GM12878 (cell line): ENCODE measurements around the gene GPC5. TPM values are rescaled to one million over a fixed set of nuclear protein-coding genes. Genes with fewer than 3 reads are reported as not detected.
A peak's percentile ranks its signal among the peaks of the same experiment; 100 is the strongest.

Source experiments
- ATAC-seq: fragments of 200-7000 bp; cut with Tn5 transposase; 3 replicates; pipeline ENCODE4 v1.9.1; 2020; ENCODE audit warnings: mild to moderate bottlenecking, moderate library complexity
- BruUV-seq: library from RNA; stranded (reverse); fragments of 400-500 nt; replicated peaks from 2 replicates; lab custom pipeline; 2021; lab: Mats Ljungman, UMichigan
- CTCF ChIA-PET: fragments of 300-600 bp; sonication (Branson Sonifier 250); formaldehyde crosslinking; extraction: SDS; loops from one replicate; lab custom pipeline; 2021; ENCODE audit warnings: inconsistent platforms; lab: Yijun Ruan, JAX
- POLR2A ChIA-PET: fragments of 350-600 bp; formaldehyde crosslinking; extraction: SDS; loops from one replicate; lab custom pipeline; 2021; ENCODE audit warnings: inconsistent platforms; lab: Charles Lee
- RAD21 ChIA-PET: fragments of 300-600 bp; sonication (Branson Sonifier 250); formaldehyde crosslinking; loops from one replicate; lab custom pipeline; 2023; ENCODE audit warnings: antibody characterized with exemption; ENCODE audit not compliant: unreplicated experiment; lab: Charles Lee
- SMC1A ChIA-PET: fragments of 300-600 bp; sonication (Branson Sonifier 250); formaldehyde crosslinking; loops from one replicate; lab custom pipeline; 2023; ENCODE audit not compliant: unreplicated experiment, uncharacterized antibody; lab: Charles Lee
- DNase-seq: peaks from one replicate; pipeline ENCODE4 v3.0.0-alpha.2; 2011; ENCODE audit warnings: low read depth, low spot score
- FAIRE-seq: peaks from 3 replicates; lab custom pipeline; 2011; peaks lifted over from hg19 to GRCh38; lab: Jason Lieb, UNC
- H2AFZ ChIP-seq: 2 replicates; pipeline ENCODE4 v1.6.0; 2011; ENCODE audit warnings: low read depth, low read length, control low read depth; ENCODE audit not compliant: control insufficient read depth
- H3K27ac ChIP-seq: 2 replicates; pipeline ENCODE4 v1.5.1; 2011; ENCODE audit warnings: control low read depth; ENCODE audit not compliant: control insufficient read depth, insufficient read depth
- H3K27me3 ChIP-seq, 2 experiments: replicated peaks in 1 of 2; 2 replicates each; pipeline versions ENCODE4 v1.6.0 to v1.6.1; 2011; ENCODE audit warnings: low read length in 1 of 2; ENCODE audit not compliant: control insufficient read depth in 2 of 2, insufficient read depth in 2 of 2
- H3K36me3 ChIP-seq, 2 experiments: 2 replicates each; pipeline ENCODE4 v1.5.1; 2011; ENCODE audit warnings: low read length in 1 of 2; ENCODE audit not compliant: control insufficient read depth in 2 of 2, insufficient read depth in 2 of 2
- H3K4me1 ChIP-seq: 2 replicates; pipeline ENCODE4 v1.6.1; 2011; ENCODE audit warnings: mild to moderate bottlenecking, low read length, moderate library complexity, mixed read lengths; ENCODE audit not compliant: control insufficient read depth, insufficient read depth
- H3K4me2 ChIP-seq: 2 replicates; pipeline ENCODE4 v1.6.0; 2011; ENCODE audit warnings: control low read depth; ENCODE audit not compliant: control insufficient read depth, insufficient read depth
- H3K4me3 ChIP-seq: fragments of 200-600 bp; sonication (generic); 2 replicates; pipeline ENCODE4 v1.5.1; 2016
- H3K79me2 ChIP-seq: 2 replicates; pipeline ENCODE4 v1.6.0; 2011; ENCODE audit warnings: low read length; ENCODE audit not compliant: control insufficient read depth, insufficient read depth
- H3K9ac ChIP-seq: 2 replicates; pipeline ENCODE4 v1.8.0; 2011; ENCODE audit warnings: low read length, control low read depth, mixed read lengths; ENCODE audit not compliant: control insufficient read depth, insufficient read depth
- H3K9me3 ChIP-seq: replicated peaks from 3 replicates; pipeline ENCODE4 v1.5.1; 2011; ENCODE audit warnings: mild to moderate bottlenecking, low read length; ENCODE audit not compliant: control insufficient read depth, insufficient read depth
- H4K20me1 ChIP-seq: 2 replicates; pipeline ENCODE4 v1.6.0; 2011; ENCODE audit not compliant: control insufficient read depth, insufficient read depth
- ATF2 ChIP-seq: IDR thresholded peaks from 2 replicates; pipeline ENCODE4 v1.6.1; 2012; ENCODE audit warnings: low read length, inconsistent platforms
- BCLAF1 ChIP-seq: fragments of 450-650 bp; IDR thresholded peaks from 2 replicates; pipeline ENCODE4 v1.6.1; 2017; ENCODE audit warnings: antibody characterized with exemption, mild to moderate bottlenecking, moderate library complexity
- CUX1 ChIP-seq: IDR thresholded peaks from 2 replicates; pipeline ENCODE4 v1.6.1; 2012; ENCODE audit warnings: improper control_type of control experiment, low read depth, low read length; ENCODE audit not compliant: insufficient replicate concordance
- EP300 ChIP-seq, 2 experiments: fragments of 150-350 bp in 1 of 2; IDR thresholded peaks; 2 replicates each; pipeline ENCODE4 v1.6.1; 2011 to 2012; ENCODE audit warnings: low read depth in 2 of 2, low read length in 2 of 2, borderline replicate concordance in 1 of 2, improper control_type of control experiment in 1 of 2, inconsistent platforms in 1 of 2; ENCODE audit not compliant: control insufficient read depth in 1 of 2
- ESRRA ChIP-seq: IDR thresholded peaks from 2 replicates; pipeline ENCODE4 v1.6.1; 2012; ENCODE audit warnings: mild to moderate bottlenecking, low read length, improper control_type of control experiment
- GABPA ChIP-seq: IDR thresholded peaks from 2 replicates; pipeline ENCODE4 v1.6.1; 2014; ENCODE audit warnings: antibody characterized with exemption, low read depth, mild to moderate bottlenecking, inconsistent platforms
- GATAD2B ChIP-seq: fragments of 450-650 bp; conservative IDR thresholded peaks from 2 replicates; pipeline ENCODE4 v1.6.1; 2017; ENCODE audit warnings: low read depth, mild to moderate bottlenecking, moderate library complexity
- IKZF2 ChIP-seq, 2 experiments: fragments of 450-650 bp; IDR thresholded peaks; 2 replicates each; pipeline ENCODE4 v1.6.1; 2017; ENCODE audit warnings: mild to moderate bottlenecking in 2 of 2, moderate library complexity in 2 of 2
- REST ChIP-seq: IDR thresholded peaks from 2 replicates; pipeline ENCODE4 v1.6.1; 2012; ENCODE audit warnings: mild to moderate bottlenecking, low read depth, low read length
- RUNX3 ChIP-seq: IDR thresholded peaks from 2 replicates; pipeline ENCODE4 v1.6.1; 2012; ENCODE audit warnings: low read length, inconsistent platforms
- in situ Hi-C: fragments of 300-500 bp; cut with MboI; formaldehyde crosslinking; loops from 9 replicates; pipeline ENCODE4 v1.14.3; 2018; ENCODE audit warnings: mixed read lengths
- intact Hi-C: fragments of 100-400 bp; cut with micrococcal nuclease; formaldehyde crosslinking; loops from one replicate; pipeline ENCODE4 v1.14.2; 2022; ENCODE audit not compliant: unreplicated experiment
- polyA plus RNA-seq, 11 experiments: library from polyadenylated mRNA; depleted of rRNA in 4 of 11; unstranded in 6 of 11; stranded (reverse) in 5 of 11; fragments of >200 nt; fragmentation: Nextera tagmentation in 4 of 11; fragmentation: Illumina TruSeq in 1 of 11; extraction: Ambion mirVana in 4 of 11; extraction: Trizol in 1 of 11; gene quantifications; 1 replicate in 1 of 11; 2 replicates in 10 of 11; pipeline versions ENCODE4 v1.2.1 to v1.2.3, GENCODE V29; 2011 to 2016; ENCODE audit warnings: inconsistent platforms in 2 of 11, missing spikeins in 2 of 11, low read depth in 1 of 11
- total RNA-seq, 4 experiments: library from RNA; depleted of rRNA in 3 of 4; stranded (reverse); fragments of >200 nt in 3 of 4; fragmentation: Illumina TruSeq in 1 of 4; extraction: Trizol in 1 of 4; gene quantifications; 2 replicates each; pipeline versions ENCODE4 v1.2.1 to v1.2.3, GENCODE V29; 2013 to 2021

The GPC5 gene
- total and polyA plus RNA-seq, 10 of the 15 experiments (the other 5 are each of a cell fraction or from before 2014, with no cell fraction given): 0.05 to 0.87 (median 0.44) TPM; not detected in 1

GRCh38 chr13:91381371-91381770, 17.1 kb upstream of the GPC5 start:
- ChIA-PET CTCF (interaction anchor here (0.7 to 4.7 kb wide), 23 partner anchors 8 to 1191 kb away, joined by 3 to 69 read pairs (median 4); partner anchors contain the start of gene GPC5), RAD21 (interaction anchor here (0.7 to 2.2 kb wide), 8 partner anchors 17 to 401 kb away, joined by 3 to 10 read pairs (median 3); partner anchors contain the start of gene GPC5), SMC1A (interaction anchor here (1.0 to 5.1 kb wide), 8 partner anchors 9 to 342 kb away, joined by 3 to 38 read pairs (median 3); no protein-coding TSS in a partner anchor), POLR2A (no interaction called here)
- H4K20me1 ChIP-seq: no peaks in the 10 kb centered on the region
- no TSS peak for BruUV-seq
- no peak for FAIRE-seq
- no peak overlapping the region for H3K4me3 ChIP-seq
- no peak overlapping the region for H3K4me2 ChIP-seq
- H3K27me3 ChIP-seq: no peaks in the 10 kb centered on the region
- H3K4me1 ChIP-seq: no peaks in the 10 kb centered on the region
- H3K9me3 ChIP-seq: no peaks in the 10 kb centered on the region
- ATAC-seq: peak; percentile 42; the same call in 1 of the 3 replicates
- no peak for DNase-seq
- no peaks in the 10 kb centered on the region for H3K79me2 ChIP-seq
- no peak overlapping the region for H2AFZ ChIP-seq
- intact Hi-C loops (loop anchor here (1.0 to 5.0 kb wide), 2 partner anchors 25 to 196 kb away; no protein-coding TSS in a partner anchor), in situ Hi-C loops (no loop called here)
- no peak overlapping the region for H3K27ac ChIP-seq
- no peak overlapping the region for H3K9ac ChIP-seq
- no peaks in the 10 kb centered on the region for H3K36me3 ChIP-seq
- TF ChIP-seq RUNX3: no peak
- TF ChIP-seq GATAD2B: no peak
- no peak for TF ChIP-seq EP300 (IDR thresholded peaks at IDR 0.05; ENCODE audit: borderline replicate concordance in 1 of 2, control insufficient read depth in 1 of 2, low read depth in 2 of 2, low read length in 2 of 2)
- no peak for TF ChIP-seq ESRRA
- no peak for TF ChIP-seq REST
- TF ChIP-seq IKZF2 (IDR thresholded peaks at IDR 0.05): no peak
- no peak for TF ChIP-seq GABPA
- no peak for TF ChIP-seq BCLAF1
- TF ChIP-seq ATF2: no peak
- no peak for TF ChIP-seq CUX1
